Karpas-422 (cell line): ENCODE data around the gene VAT1L. TPM values are rescaled to one million over a fixed set of nuclear protein-coding genes. Genes with fewer than 3 reads are reported as not detected.

Experiments used
- DNase-seq: peaks from one replicate; pipeline ENCODE4 v3.0.0-alpha.2; 2015
- H2AFZ ChIP-seq: fragments of 200-600 bp; sonication (generic); 2 replicates; pipeline ENCODE4 v1.6.1; 2014; ENCODE audit warnings: antibody characterized with exemption, low read length, mixed read lengths
- H3K27ac ChIP-seq: fragments of 200-600 bp; sonication (generic); 2 replicates; pipeline ENCODE4 v1.5.1; 2014; ENCODE audit warnings: mild to moderate bottlenecking, low read length, moderate library complexity
- H3K27me3 ChIP-seq: fragments of 200-600 bp; sonication (generic); 2 replicates; pipeline ENCODE4 v1.6.1; 2014; ENCODE audit warnings: low read length, mixed read lengths
- H3K36me3 ChIP-seq: fragments of 200-600 bp; sonication (generic); 2 replicates; pipeline ENCODE4 v1.6.1; 2014; ENCODE audit warnings: low read length, mixed read lengths; ENCODE audit not compliant: insufficient read depth
- H3K4me1 ChIP-seq: fragments of 200-600 bp; sonication (generic); 2 replicates; pipeline ENCODE4 v1.6.1; 2014; ENCODE audit warnings: mild to moderate bottlenecking, low read length, mixed read lengths
- H3K4me2 ChIP-seq: fragments of 200-600 bp; sonication (generic); 2 replicates; pipeline ENCODE4 v1.6.1; 2014; ENCODE audit warnings: low read length, low read depth, mild to moderate bottlenecking; ENCODE audit not compliant: poor library complexity, severe bottlenecking
- H3K4me3 ChIP-seq: fragments of 200-600 bp; sonication (generic); 2 replicates; pipeline ENCODE4 v1.5.1; 2014; ENCODE audit warnings: mild to moderate bottlenecking, antibody characterized with exemption, low read length, mixed read lengths
- H3K79me2 ChIP-seq: fragments of 200-600 bp; sonication (generic); 2 replicates; pipeline ENCODE4 v1.6.1; 2014; ENCODE audit warnings: mild to moderate bottlenecking, low read length, mixed read lengths
- H3K9ac ChIP-seq: fragments of 200-600 bp; sonication (generic); 2 replicates; pipeline ENCODE4 v1.6.0; 2014; ENCODE audit warnings: low read length
- H3K9me2 ChIP-seq: fragments of 200-600 bp; sonication (generic), shearing (Covaris generic); replicated peaks from 2 replicates; pipeline ENCODE4 v1.6.0; 2014; ENCODE audit warnings: mild to moderate bottlenecking, low read length, moderate library complexity; ENCODE audit not compliant: insufficient read depth
- H3K9me3 ChIP-seq: fragments of 300-700, 200-600 bp; sonication (generic); 2 replicates; pipeline ENCODE4 v1.6.1; 2014; ENCODE audit warnings: low read length, mixed read lengths
- H4K20me1 ChIP-seq: fragments of 200-600 bp; sonication (generic); 2 replicates; pipeline ENCODE4 v1.6.1; 2014; ENCODE audit warnings: mild to moderate bottlenecking, antibody characterized with exemption, low read length, low read depth; ENCODE audit not compliant: insufficient read depth
- total RNA-seq: library from RNA; depleted of rRNA; stranded (reverse); fragments of >200 nt; shearing (Covaris generic); gene quantifications from 2 replicates; pipeline ENCODE4 v1.2.3, GENCODE V29; 2014; ENCODE audit warnings: low replicate concordance

The VAT1L gene
- total RNA-seq, 1 experiment from 2014 or later: 5.1 TPM

DNA sequence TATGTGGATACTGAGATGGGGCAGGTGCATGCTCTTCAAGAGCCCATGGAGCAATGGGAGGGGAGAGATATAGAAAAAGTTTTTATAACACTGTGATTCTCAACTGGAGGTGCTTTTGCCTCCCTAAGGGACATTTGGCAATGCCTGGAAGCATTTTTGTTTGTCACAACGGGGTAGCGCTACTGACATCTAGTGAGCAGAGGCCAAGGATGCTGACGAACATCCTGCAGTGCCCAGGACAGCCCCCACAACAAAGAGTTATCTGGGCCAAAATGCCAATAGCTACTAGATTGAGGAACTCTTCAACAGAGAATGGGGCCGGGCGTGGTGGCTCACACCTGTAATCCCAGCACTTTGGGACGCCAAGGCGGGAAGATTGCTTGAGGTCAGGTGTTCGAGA lies 166.8 kb downstream of the VAT1L start:
- Histone ChIP-seq H3K27me3 (no peaks in the 10 kb centered on the region), H3K36me3 (no peaks in the 10 kb centered on the region), H3K79me2 (no peaks in the 10 kb centered on the region), H3K4me2 (no peak overlapping the region), H3K4me3 (no peak overlapping the region), H3K27ac (no peak overlapping the region), H3K9ac (no peak overlapping the region), H4K20me1 (0 out of 2 replicates have a peak, but pooled peaks cover 4% of the 10 kb centered on the region), H3K9me3 (no peaks in the 10 kb centered on the region), H3K4me1 (peaks cover 20% of the 10 kb centered on the region), H2AFZ (no peak overlapping the region), H3K9me2 (no peaks in the 10 kb centered on the region)
- DNase-seq: no peak

GRCh38 chr16:77956231-77956630 lies 167.9 kb downstream of the VAT1L start:
- Histone ChIP-seq H3K9me2 (no peaks in the 10 kb centered on the region), H3K4me2 (no peak overlapping the region), H3K9me3 (no peaks in the 10 kb centered on the region), H2AFZ (no peak overlapping the region), H4K20me1 (0 out of 2 replicates have a peak, but pooled peaks cover 4% of the 10 kb centered on the region), H3K27ac (no peak overlapping the region), H3K9ac (no peak overlapping the region), H3K36me3 (no peaks in the 10 kb centered on the region), H3K4me1 (peaks cover 31% of the 10 kb centered on the region), H3K79me2 (no peaks in the 10 kb centered on the region), H3K27me3 (no peaks in the 10 kb centered on the region), H3K4me3 (no peak overlapping the region)
- DNase-seq: no peak

DNA sequence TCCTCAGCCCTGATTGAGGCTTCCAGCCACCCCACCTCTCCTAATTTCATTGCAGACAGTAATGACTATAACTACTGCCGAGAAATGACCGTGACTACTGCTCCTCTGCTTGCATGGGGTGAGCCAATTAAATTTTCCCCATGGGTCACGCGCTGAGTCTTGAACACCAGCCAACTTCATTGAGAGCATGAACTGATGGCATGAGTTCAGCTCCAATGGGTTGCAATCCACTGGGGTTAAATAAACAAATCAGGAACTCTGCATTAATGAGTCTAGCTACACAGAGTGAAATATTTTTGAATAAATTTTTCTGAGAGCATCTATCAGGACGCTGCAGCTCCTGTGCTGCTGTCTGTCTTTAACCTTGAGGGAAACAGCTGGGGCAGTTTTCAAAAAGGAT lies 172.4 kb downstream of the VAT1L start:
- H2AFZ ChIP-seq: no peak overlapping the region
- H3K27ac ChIP-seq: no peak overlapping the region
- no peaks in the 10 kb centered on the region for H3K79me2 ChIP-seq
- H4K20me1 ChIP-seq: no peaks in the 10 kb centered on the region
- no peaks in the 10 kb centered on the region for H3K9me3 ChIP-seq
- no peaks in the 10 kb centered on the region for H3K36me3 ChIP-seq
- H3K27me3 ChIP-seq: no peaks in the 10 kb centered on the region; the same call in 1 of the 2 replicates
- H3K9me2 ChIP-seq: no peaks in the 10 kb centered on the region
- no peak overlapping the region for H3K4me3 ChIP-seq
- H3K9ac ChIP-seq: no peak overlapping the region
- H3K4me2 ChIP-seq: peak overlapping the region; percentile 39
- H3K4me1 ChIP-seq: peaks cover 23% of the 10 kb centered on the region
- peak; percentile 90 for DNase-seq

DNA sequence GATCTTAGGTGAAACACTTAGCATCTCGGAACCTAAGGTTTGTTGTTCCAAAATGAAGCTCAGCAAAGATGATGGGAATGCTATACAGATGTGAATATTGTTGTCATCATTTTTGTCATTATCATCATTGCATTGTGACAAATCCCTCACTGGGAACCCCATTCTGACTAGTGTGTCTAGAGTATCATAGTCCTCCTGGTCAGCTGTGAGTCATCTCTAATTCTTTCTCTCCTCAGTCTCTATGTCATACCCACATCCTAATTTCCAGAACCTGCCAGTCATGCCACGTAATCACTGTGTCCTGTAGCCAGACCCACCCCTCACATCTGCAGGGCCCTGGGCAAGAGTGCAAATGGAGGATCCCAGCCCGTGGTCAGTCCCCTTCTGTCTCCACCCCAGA lies 173.4 kb downstream of the VAT1L start:
- no peak overlapping the region for H3K27ac ChIP-seq
- no peak for DNase-seq
- H3K4me3 ChIP-seq: no peak overlapping the region
- H3K36me3 ChIP-seq: no peaks in the 10 kb centered on the region
- H3K9ac ChIP-seq: no peak overlapping the region
- H4K20me1 ChIP-seq: no peaks in the 10 kb centered on the region
- H2AFZ ChIP-seq: no peak overlapping the region
- no peaks in the 10 kb centered on the region for H3K9me3 ChIP-seq
- H3K4me2 ChIP-seq: no peak overlapping the region
- H3K79me2 ChIP-seq: no peaks in the 10 kb centered on the region
- H3K27me3 ChIP-seq: no peaks in the 10 kb centered on the region; the same call in 1 of the 2 replicates
- peaks cover 23% of the 10 kb centered on the region for H3K4me1 ChIP-seq
- no peaks in the 10 kb centered on the region for H3K9me2 ChIP-seq

GRCh38 chr16:77962689-77963088 lies 174.3 kb downstream of the VAT1L start:
- H3K9ac ChIP-seq: no peak overlapping the region
- H4K20me1 ChIP-seq: no peaks in the 10 kb centered on the region
- H3K4me2 ChIP-seq: no peak overlapping the region
- H3K4me1 ChIP-seq: peaks cover 23% of the 10 kb centered on the region
- no peaks in the 10 kb centered on the region for H3K79me2 ChIP-seq
- H3K36me3 ChIP-seq: no peaks in the 10 kb centered on the region
- H3K27me3 ChIP-seq: no peaks in the 10 kb centered on the region; the same call in 1 of the 2 replicates
- no peak overlapping the region for H3K4me3 ChIP-seq
- no peaks in the 10 kb centered on the region for H3K9me2 ChIP-seq
- H3K9me3 ChIP-seq: no peaks in the 10 kb centered on the region
- H3K27ac ChIP-seq: no peak overlapping the region
- DNase-seq: no peak
- H2AFZ ChIP-seq: no peak overlapping the region

GRCh38 chr16:77963185-77964044 lies 175.1 kb downstream of the VAT1L start:
- H4K20me1 ChIP-seq: no peaks in the 10 kb centered on the region
- H2AFZ ChIP-seq: no peak overlapping the region
- H3K4me3 ChIP-seq: no peak overlapping the region
- H3K27ac ChIP-seq: no peak overlapping the region
- peaks cover 23% of the 10 kb centered on the region for H3K4me1 ChIP-seq
- H3K9ac ChIP-seq: no peak overlapping the region
- H3K27me3 ChIP-seq: no peaks in the 10 kb centered on the region; the same call in 1 of the 2 replicates
- H3K9me2 ChIP-seq: no peaks in the 10 kb centered on the region
- H3K9me3 ChIP-seq: no peaks in the 10 kb centered on the region
- no peak overlapping the region for H3K4me2 ChIP-seq
- no peaks in the 10 kb centered on the region for H3K36me3 ChIP-seq
- no peak for DNase-seq
- H3K79me2 ChIP-seq: no peaks in the 10 kb centered on the region

DNA sequence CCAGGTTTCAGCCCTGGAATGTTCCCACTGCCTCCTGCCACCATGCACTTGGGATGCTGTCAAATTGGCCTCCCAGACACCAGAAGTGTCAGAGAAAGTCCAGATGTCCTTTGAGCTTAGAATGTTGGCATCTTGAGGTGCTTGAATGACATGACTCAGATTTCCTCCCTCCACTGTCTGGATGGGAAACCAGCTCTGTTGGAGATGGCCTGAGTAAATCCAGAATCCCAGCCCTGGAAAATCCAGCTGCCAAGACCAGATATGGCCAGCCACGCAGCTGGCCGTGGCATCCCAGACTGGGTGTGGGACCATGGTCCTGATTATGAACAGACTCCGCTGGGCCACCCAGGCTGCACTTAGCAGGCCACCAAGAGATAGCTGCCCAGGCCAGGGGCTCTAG lies 177.0 kb downstream of the VAT1L start:
- no peaks in the 10 kb centered on the region for H3K9me3 ChIP-seq
- no peak overlapping the region for H3K9ac ChIP-seq
- H3K27ac ChIP-seq: no peak overlapping the region
- no peaks in the 10 kb centered on the region for H3K79me2 ChIP-seq
- DNase-seq: no peak
- no peaks in the 10 kb centered on the region for H3K9me2 ChIP-seq
- no peak overlapping the region for H2AFZ ChIP-seq
- H3K4me2 ChIP-seq: no peak overlapping the region
- no peaks in the 10 kb centered on the region for H4K20me1 ChIP-seq
- no peak overlapping the region for H3K4me3 ChIP-seq
- peaks cover 13% of the 10 kb centered on the region for H3K4me1 ChIP-seq
- H3K27me3 ChIP-seq: no peaks in the 10 kb centered on the region; the same call in 1 of the 2 replicates
- H3K36me3 ChIP-seq: no peaks in the 10 kb centered on the region

GRCh38 chr16:77967054-77967904 lies 178.9 kb downstream of the VAT1L start:
- H3K27me3 ChIP-seq: no peaks in the 10 kb centered on the region
- H3K79me2 ChIP-seq: no peaks in the 10 kb centered on the region
- H3K4me1 ChIP-seq: no peaks in the 10 kb centered on the region
- H3K9me2 ChIP-seq: no peaks in the 10 kb centered on the region
- H3K4me3 ChIP-seq: no peak overlapping the region
- no peak for DNase-seq
- no peaks in the 10 kb centered on the region for H4K20me1 ChIP-seq
- no peak overlapping the region for H3K4me2 ChIP-seq
- no peak overlapping the region for H3K9ac ChIP-seq
- no peaks in the 10 kb centered on the region for H3K9me3 ChIP-seq
- no peak overlapping the region for H2AFZ ChIP-seq
- H3K36me3 ChIP-seq: no peaks in the 10 kb centered on the region
- no peak overlapping the region for H3K27ac ChIP-seq
